ENCODE results near the gene CLSTN2.
A peak's percentile ranks its signal among the peaks of the same experiment; 100 is the strongest.

CLSTN2 gene

DNA sequence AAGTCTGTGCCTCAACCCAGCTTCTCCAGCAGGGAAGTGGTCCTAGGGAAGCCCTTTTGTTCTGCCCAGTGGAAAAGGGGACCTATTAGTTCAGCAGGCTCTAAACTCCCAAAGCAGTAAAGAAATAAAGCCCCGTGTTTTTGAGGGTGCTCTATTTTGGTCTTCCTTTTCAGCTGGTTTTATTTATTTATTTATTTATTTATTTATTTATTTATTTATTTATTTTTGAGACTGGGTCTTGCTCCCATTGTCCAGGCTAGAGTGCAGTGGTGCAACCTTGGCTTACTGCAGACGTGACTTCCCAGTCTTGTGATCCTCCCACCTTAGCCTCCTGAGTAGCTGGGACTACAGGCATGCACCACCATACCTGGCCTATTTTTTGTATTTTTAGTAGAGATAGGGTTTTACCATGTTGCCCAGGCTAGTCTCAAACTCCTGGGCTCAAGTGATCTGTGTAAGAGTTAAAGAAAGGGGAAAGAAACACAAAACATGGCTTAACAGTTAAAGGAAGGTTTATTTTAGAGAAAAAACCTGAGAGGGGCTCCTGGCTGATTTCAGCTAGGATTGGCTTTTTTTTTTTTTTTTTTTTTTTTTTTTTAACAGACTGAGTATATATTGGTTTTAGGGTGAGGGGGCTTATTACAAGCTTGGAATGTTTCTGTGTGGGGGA is 154.6 kb downstream of the CLSTN2 start:
- Histone ChIP-seq H3K79me2 (ENCODE audit: insufficient read depth, low read depth) (no peaks in the 10 kb centered on the region), H3K4me3 (IDR thresholded peaks at IDR 0.05; ENCODE audit: insufficient read depth, low read depth, low read length) (no peak overlapping the region), H3K27ac (no peak overlapping the region), H3K4me2 (no peak overlapping the region), H4K20me1 (ENCODE audit: insufficient read depth) (no peaks in the 10 kb centered on the region), H3K27me3 (ENCODE audit: insufficient read depth, low read depth) (no peaks in the 10 kb centered on the region), H3K36me3 (ENCODE audit: insufficient read depth) (no peaks in the 10 kb centered on the region), H2AFZ (ENCODE audit: low read depth) (no peak overlapping the region), H3K4me1 (ENCODE audit: low read depth, poor library complexity, severe bottlenecking) (no peaks in the 10 kb centered on the region), H3K9ac (no peak overlapping the region)
- TF ChIP-seq, protein P1, sequence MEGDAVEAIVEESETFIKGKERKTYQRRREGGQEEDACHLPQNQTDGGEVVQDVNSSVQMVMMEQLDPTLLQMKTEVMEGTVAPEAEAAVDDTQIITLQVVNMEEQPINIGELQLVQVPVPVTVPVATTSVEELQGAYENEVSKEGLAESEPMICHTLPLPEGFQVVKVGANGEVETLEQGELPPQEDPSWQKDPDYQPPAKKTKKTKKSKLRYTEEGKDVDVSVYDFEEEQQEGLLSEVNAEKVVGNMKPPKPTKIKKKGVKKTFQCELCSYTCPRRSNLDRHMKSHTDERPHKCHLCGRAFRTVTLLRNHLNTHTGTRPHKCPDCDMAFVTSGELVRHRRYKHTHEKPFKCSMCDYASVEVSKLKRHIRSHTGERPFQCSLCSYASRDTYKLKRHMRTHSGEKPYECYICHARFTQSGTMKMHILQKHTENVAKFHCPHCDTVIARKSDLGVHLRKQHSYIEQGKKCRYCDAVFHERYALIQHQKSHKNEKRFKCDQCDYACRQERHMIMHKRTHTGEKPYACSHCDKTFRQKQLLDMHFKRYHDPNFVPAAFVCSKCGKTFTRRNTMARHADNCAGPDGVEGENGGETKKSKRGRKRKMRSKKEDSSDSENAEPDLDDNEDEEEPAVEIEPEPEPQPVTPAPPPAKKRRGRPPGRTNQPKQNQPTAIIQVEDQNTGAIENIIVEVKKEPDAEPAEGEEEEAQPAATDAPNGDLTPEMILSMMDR (conservative IDR thresholded peaks at IDR 0.05; ENCODE audit: low read depth, low read length) = no peak

DNA sequence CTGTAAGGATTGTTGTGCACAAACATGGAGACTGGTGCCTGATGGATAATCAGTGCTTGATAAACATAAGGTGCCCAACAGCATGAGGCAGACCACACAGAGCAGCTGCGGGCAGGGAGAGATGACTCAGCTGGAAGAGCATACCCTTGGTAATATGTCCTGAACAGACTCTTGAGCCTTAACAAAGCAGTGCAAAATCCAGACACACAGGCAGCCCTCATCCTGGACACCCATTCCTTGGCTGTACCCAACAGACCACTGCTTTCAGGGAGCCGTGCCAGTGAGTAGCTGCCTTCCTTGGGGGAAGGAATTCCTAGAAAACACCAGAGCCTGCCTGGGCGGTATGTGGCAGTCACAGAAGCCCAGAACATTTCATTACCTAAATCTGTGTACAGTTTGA is 156.2 kb downstream of the CLSTN2 start:
- no peaks in the 10 kb centered on the region for H3K36me3 ChIP-seq (ENCODE audit: insufficient read depth)
- H3K4me1 ChIP-seq (ENCODE audit: low read depth, poor library complexity, severe bottlenecking) = no peaks in the 10 kb centered on the region
- no peak overlapping the region for H3K4me2 ChIP-seq
- no peak overlapping the region for H2AFZ ChIP-seq (ENCODE audit: low read depth)
- no peak overlapping the region for H3K9ac ChIP-seq
- H3K27ac ChIP-seq = no peak overlapping the region
- no peaks in the 10 kb centered on the region for H3K79me2 ChIP-seq (ENCODE audit: insufficient read depth, low read depth)
- TF ChIP-seq, protein P1 (conservative IDR thresholded peaks at IDR 0.05; ENCODE audit: low read depth, low read length) = no peak
- no peak overlapping the region for H3K4me3 ChIP-seq (IDR thresholded peaks at IDR 0.05; ENCODE audit: insufficient read depth, low read depth, low read length)
- no peaks in the 10 kb centered on the region for H3K27me3 ChIP-seq (ENCODE audit: insufficient read depth, low read depth)
- H4K20me1 ChIP-seq (ENCODE audit: insufficient read depth) = no peaks in the 10 kb centered on the region

DNA sequence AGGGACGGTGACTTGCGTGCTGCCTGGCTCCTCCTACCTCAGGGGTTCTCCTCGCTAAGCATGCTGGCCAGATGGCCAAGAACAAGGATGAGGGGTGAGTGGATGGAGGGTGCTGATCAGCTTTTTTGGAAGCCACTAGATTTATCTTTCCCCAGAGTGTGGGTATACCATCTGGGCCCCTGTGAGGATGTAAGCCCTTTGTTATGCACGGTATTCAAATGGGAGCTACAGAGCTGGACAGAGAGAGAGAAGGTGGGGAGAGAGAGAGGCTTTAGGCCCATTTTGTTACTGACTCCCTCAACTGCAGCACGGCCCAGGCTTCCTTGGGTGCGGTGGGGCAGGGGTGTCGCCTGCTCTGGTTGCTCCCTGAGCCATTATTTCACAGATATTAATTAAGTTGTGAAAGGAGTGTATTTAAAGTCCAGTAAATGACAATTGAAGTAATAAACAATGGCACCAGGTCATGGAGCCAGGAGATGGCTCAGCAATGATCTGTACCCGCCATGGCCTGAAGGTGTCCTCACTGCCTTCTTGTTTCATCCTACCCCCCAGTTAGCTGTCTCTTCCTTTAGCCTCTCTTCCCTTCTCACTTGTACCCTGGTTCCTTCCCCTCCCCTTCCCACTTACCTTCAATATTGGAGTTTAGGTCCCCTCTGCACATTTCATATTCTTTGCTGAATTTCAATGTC is 158.0 kb downstream of the CLSTN2 start:
- Histone ChIP-seq H3K27ac (no peak overlapping the region), H3K36me3 (ENCODE audit: insufficient read depth) (no peaks in the 10 kb centered on the region), H3K4me1 (ENCODE audit: low read depth, poor library complexity, severe bottlenecking) (peaks cover 8% of the 10 kb centered on the region), H3K79me2 (ENCODE audit: insufficient read depth, low read depth) (no peaks in the 10 kb centered on the region), H3K9ac (no peak overlapping the region), H3K4me3 (IDR thresholded peaks at IDR 0.05; ENCODE audit: insufficient read depth, low read depth, low read length) (no peak overlapping the region), H4K20me1 (ENCODE audit: insufficient read depth) (no peaks in the 10 kb centered on the region), H3K4me2 (no peak overlapping the region), H3K27me3 (ENCODE audit: insufficient read depth, low read depth) (no peaks in the 10 kb centered on the region), H2AFZ (ENCODE audit: low read depth) (no peak overlapping the region)
- TF ChIP-seq, protein P1 (conservative IDR thresholded peaks at IDR 0.05; ENCODE audit: low read depth, low read length) = 0 out of 2 replicates have a peak, but pooled peaks have one; percentile 12

DNA sequence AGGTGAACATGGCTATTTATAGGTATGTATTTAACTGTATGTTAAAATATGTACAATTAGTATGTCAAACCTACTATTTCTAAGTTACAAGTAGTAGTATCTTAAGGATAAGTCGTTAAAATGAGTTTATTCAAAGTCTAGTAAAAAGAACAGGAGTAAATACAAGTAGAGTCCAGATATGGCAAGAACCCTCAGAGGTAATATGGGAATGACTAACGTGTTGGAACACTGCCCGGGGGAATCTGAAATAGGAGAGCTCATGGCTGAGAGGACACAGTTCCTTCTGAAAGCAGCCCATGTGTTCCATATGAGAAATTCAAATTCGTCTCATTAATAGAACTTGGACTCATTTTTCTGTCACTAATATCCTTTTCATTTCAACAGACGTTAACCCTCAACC is 158.8 kb downstream of the CLSTN2 start:
- Histone ChIP-seq H3K4me1 (ENCODE audit: low read depth, poor library complexity, severe bottlenecking) (peaks cover 11% of the 10 kb centered on the region), H4K20me1 (ENCODE audit: insufficient read depth) (no peaks in the 10 kb centered on the region), H3K9ac (no peak overlapping the region), H3K27ac (no peak overlapping the region), H3K27me3 (ENCODE audit: insufficient read depth, low read depth) (no peaks in the 10 kb centered on the region), H3K36me3 (ENCODE audit: insufficient read depth) (no peaks in the 10 kb centered on the region), H3K79me2 (ENCODE audit: insufficient read depth, low read depth) (no peaks in the 10 kb centered on the region), H2AFZ (ENCODE audit: low read depth) (no peak overlapping the region), H3K4me2 (no peak overlapping the region), H3K4me3 (IDR thresholded peaks at IDR 0.05; ENCODE audit: insufficient read depth, low read depth, low read length) (no peak overlapping the region)
- TF ChIP-seq, protein P1 (conservative IDR thresholded peaks at IDR 0.05; ENCODE audit: low read depth, low read length) = no peak
